HG03060 (cell line): ENCODE results near the gene MTOR.
"Not testable (repeated sequence)": the region's sequence is repeated elsewhere in the genome, so short reads cannot be mapped to it uniquely, and the experiment has no call there.

Experiments used
- ATAC-seq: cut with Tn5 transposase; IDR thresholded peaks from one replicate; pipeline ENCODE4 v1.9.1; 2021; ENCODE audit warnings: low read depth, moderate number of reproducible peaks; ENCODE audit not compliant: unreplicated experiment

Gene MTOR

GRCh38 chr1:11281518-11282331, 19.4 kb upstream of the MTOR start:
- ATAC-seq, result no peak

GRCh38 chr1:11280719-11281376, 18.5 kb upstream of the MTOR start:
- ATAC-seq, result no peak

GRCh38 chr1:11279630-11280029, 17.3 kb upstream of the MTOR start:
- no peak for ATAC-seq

- ATAC-seq, result no peak
Measured at GRCh38 chr1:11279152-11279551, 16.8 kb upstream of the MTOR start.

- peak; percentile 29 for ATAC-seq
Measured at GRCh38 chr1:11273595-11274234, 11.4 kb upstream of the MTOR start.

GRCh38 chr1:11272832-11273594, 10.7 kb upstream of the MTOR start, which contains the start of gene UBIAD1:
Gene UBIAD1 (plus strand): TSS chr1:11273198. CDS start chr1:11273532, 334 bp downstream.
- ATAC-seq, result peak; percentile 46

GRCh38 chr1:11272544-11272831, 10.1 kb upstream of the MTOR start:
- ATAC-seq, result no peak

GRCh38 chr1:11267350-11268337, 5.3 kb upstream of the MTOR start:
- not testable (repeated sequence) for ATAC-seq

GRCh38 chr1:11266268-11267074, 4.1 kb upstream of the MTOR start:
- no peak for ATAC-seq

GRCh38 chr1:11256299-11256698, 6.1 kb downstream of the MTOR start:
- ATAC-seq, result no peak

- ATAC-seq, result no peak
Measured at GRCh38 chr1:11253226-11253625, 9.1 kb downstream of the MTOR start.

- no peak for ATAC-seq
Measured at GRCh38 chr1:11252538-11252937, 9.8 kb downstream of the MTOR start.

GRCh38 chr1:11248169-11248568, 14.2 kb downstream of the MTOR start:
- ATAC-seq, result no peak

- no peak for ATAC-seq
Measured at GRCh38 chr1:11245904-11246719, 16.2 kb downstream of the MTOR start.

- no peak for ATAC-seq
Measured at GRCh38 chr1:11245248-11245647, 17.1 kb downstream of the MTOR start.

- no peak for ATAC-seq
Measured at GRCh38 chr1:11238311-11238710, 24.0 kb downstream of the MTOR start.

- ATAC-seq, result no peak
Measured at GRCh38 chr1:11237356-11237755, 25.0 kb downstream of the MTOR start.

GRCh38 chr1:11233208-11233607, 29.1 kb downstream of the MTOR start:
- ATAC-seq, result no peak
